Measurements from ENCODE around the gene LPAR2. TPM values are rescaled to one million over a fixed set of nuclear protein-coding genes. Genes with fewer than 3 reads are reported as not detected.

Gene LPAR2
- total and polyA plus RNA-seq, 2 donors (not counting 1 experiment from before 2014, with no cell fraction given): 0.81 to 1.5 TPM

DNA sequence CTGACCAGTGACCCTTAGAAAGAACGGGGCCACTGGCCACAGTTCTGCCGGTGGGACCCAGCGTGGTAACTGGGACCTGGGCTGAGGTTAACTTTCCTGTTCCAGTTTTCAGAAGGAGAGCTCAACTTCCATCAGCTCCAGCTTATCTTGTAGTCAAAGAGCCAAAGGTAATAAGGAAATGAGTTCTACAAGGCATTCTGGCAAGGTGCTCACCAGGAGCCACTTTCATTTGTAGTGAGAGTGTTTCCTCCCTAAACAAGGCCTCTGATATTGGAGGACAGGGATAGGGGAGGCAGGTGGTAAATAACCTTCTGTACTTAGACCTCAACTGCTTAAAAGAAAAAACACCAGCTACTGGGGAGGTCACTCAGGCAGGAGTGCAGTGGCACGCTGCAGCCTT lies 47.6 kb downstream of the LPAR2 start:
- Histone ChIP-seq H3K4me2 (ENCODE audit: extremely low read depth, insufficient read depth, low read length) (no peak overlapping the region), H3K36me3 (ENCODE audit: control insufficient read depth, insufficient read depth, low read length) (no peaks in the 10 kb centered on the region), H3K27ac (ENCODE audit: insufficient read depth, low read length) (no peak overlapping the region), H3K4me3 (replicated peaks in 1 of 4; ENCODE audit: control extremely low read depth in 1 of 4, insufficient read depth in 1 of 4, low read depth in 3 of 4, low read length in 4 of 4) (no peak overlapping the region), H3K4me1 (ENCODE audit: control insufficient read depth, extremely low read depth, insufficient read depth, low read length) (no peaks in the 10 kb centered on the region), H4K20me1 (ENCODE audit: control insufficient read depth, extremely low read depth, insufficient read depth, low read length) (no peaks in the 10 kb centered on the region), H2AFZ (ENCODE audit: low read length) (no peak overlapping the region), H3K9ac (ENCODE audit: insufficient read depth, low read length) (no peak overlapping the region), H3K27me3 (ENCODE audit: control insufficient read depth, insufficient read depth, low read length) (no peaks in the 10 kb centered on the region), H3K79me2 (ENCODE audit: control insufficient read depth, insufficient read depth, low read length) (no peaks in the 10 kb centered on the region), H3K9me3 (ENCODE audit: control insufficient read depth, insufficient read depth, low read depth, low read length) (no peaks in the 10 kb centered on the region)
- DNase-seq (ENCODE audit: low read depth in 2 of 2): no peak
- TF ChIP-seq, protein P1, sequence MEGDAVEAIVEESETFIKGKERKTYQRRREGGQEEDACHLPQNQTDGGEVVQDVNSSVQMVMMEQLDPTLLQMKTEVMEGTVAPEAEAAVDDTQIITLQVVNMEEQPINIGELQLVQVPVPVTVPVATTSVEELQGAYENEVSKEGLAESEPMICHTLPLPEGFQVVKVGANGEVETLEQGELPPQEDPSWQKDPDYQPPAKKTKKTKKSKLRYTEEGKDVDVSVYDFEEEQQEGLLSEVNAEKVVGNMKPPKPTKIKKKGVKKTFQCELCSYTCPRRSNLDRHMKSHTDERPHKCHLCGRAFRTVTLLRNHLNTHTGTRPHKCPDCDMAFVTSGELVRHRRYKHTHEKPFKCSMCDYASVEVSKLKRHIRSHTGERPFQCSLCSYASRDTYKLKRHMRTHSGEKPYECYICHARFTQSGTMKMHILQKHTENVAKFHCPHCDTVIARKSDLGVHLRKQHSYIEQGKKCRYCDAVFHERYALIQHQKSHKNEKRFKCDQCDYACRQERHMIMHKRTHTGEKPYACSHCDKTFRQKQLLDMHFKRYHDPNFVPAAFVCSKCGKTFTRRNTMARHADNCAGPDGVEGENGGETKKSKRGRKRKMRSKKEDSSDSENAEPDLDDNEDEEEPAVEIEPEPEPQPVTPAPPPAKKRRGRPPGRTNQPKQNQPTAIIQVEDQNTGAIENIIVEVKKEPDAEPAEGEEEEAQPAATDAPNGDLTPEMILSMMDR (conservative IDR thresholded peaks at IDR 0.05 in 1 of 2, IDR thresholded peaks at IDR 0.05 in 1 of 2; ENCODE audit: low read depth in 1 of 2, low read length in 2 of 2): no peak
- TF ChIP-seq EZH2 (IDR thresholded peaks at IDR 0.05; ENCODE audit: low read length, missing control alignments): no peak

DNA sequence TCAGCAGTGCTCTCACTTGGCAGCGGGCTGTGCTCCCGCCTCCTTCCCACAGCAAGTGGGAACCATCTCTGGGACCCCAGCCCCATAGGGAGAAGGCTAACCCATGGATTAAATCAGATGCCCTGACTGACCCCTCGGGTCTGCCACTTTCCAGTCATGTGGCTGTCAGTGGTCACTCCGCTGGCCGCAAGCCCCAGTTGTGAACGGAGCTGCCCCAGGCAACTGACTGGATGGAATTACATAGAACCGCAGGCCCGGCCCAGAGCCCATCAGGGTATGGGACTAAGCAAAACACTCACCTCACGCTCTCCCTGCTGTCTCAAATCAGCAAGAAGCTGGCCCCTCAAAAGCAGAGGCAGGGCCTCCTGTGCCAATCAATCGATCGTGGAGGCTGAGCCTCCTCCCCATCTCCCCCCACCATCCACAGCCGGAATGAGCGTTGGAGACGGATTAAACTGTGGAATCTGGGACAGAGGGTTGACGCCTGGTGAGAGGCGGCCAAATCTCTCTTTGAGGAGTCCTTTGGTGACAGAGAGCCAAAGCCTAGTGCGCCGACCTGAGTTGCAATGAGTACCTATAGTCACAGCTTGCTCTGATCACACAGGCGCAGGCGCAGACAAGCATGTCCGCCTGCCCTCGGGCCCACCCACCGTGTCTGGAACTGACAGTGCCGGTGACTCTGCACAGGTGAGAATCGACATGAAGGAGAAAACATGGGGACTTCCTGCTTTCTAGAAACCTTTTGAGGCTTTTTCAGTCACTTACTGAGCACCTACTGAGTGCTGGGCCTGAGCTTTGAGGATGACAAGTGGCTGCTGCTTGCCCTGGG lies 48.3 kb downstream of the LPAR2 start:
- Histone ChIP-seq H2AFZ (ENCODE audit: low read length) (no peak overlapping the region), H3K79me2 (ENCODE audit: control insufficient read depth, insufficient read depth, low read length) (no peaks in the 10 kb centered on the region), H3K4me1 (ENCODE audit: control insufficient read depth, extremely low read depth, insufficient read depth, low read length) (no peaks in the 10 kb centered on the region), H3K27me3 (ENCODE audit: control insufficient read depth, insufficient read depth, low read length) (no peaks in the 10 kb centered on the region), H3K4me3 (replicated peaks in 1 of 4; ENCODE audit: control extremely low read depth in 1 of 4, insufficient read depth in 1 of 4, low read depth in 3 of 4, low read length in 4 of 4) (no peak overlapping the region), H4K20me1 (ENCODE audit: control insufficient read depth, extremely low read depth, insufficient read depth, low read length) (no peaks in the 10 kb centered on the region), H3K9ac (ENCODE audit: insufficient read depth, low read length) (no peak overlapping the region), H3K9me3 (ENCODE audit: control insufficient read depth, insufficient read depth, low read depth, low read length) (no peaks in the 10 kb centered on the region), H3K27ac (ENCODE audit: insufficient read depth, low read length) (no peak overlapping the region), H3K4me2 (ENCODE audit: extremely low read depth, insufficient read depth, low read length) (no peak overlapping the region), H3K36me3 (ENCODE audit: control insufficient read depth, insufficient read depth, low read length) (no peaks in the 10 kb centered on the region)
- no peak for TF ChIP-seq EZH2 (IDR thresholded peaks at IDR 0.05; ENCODE audit: low read length, missing control alignments)
- TF ChIP-seq, protein P1 (conservative IDR thresholded peaks at IDR 0.05 in 1 of 2, IDR thresholded peaks at IDR 0.05 in 1 of 2; ENCODE audit: low read depth in 1 of 2, low read length in 2 of 2): no peak
- DNase-seq (ENCODE audit: low read depth in 2 of 2): no peak

DNA sequence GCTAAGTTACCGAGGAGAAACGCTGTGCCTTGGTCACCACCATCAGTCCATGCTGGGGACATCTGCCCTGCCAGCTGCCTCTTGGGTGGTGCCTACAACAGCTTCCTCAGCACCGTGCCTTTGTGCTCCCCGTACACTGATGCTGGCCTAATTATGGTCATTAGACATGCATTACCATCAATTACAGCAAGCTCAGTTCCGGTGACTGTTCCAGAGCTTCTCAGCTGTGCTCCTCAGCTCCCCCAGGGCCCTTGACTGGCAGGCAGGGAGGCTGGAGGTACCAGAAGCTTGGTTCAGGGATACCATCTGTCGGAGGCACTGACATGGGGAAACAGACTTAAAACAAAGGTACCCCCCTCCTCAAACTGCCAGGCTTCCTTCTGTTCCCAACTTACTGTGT lies 49.8 kb downstream of the LPAR2 start:
- H4K20me1 ChIP-seq (ENCODE audit: control insufficient read depth, extremely low read depth, insufficient read depth, low read length): no peaks in the 10 kb centered on the region
- H3K27me3 ChIP-seq (ENCODE audit: control insufficient read depth, insufficient read depth, low read length): no peaks in the 10 kb centered on the region
- no peak overlapping the region for H2AFZ ChIP-seq (ENCODE audit: low read length)
- TF ChIP-seq EZH2 (IDR thresholded peaks at IDR 0.05; ENCODE audit: low read length, missing control alignments): no peak
- TF ChIP-seq, protein P1 (conservative IDR thresholded peaks at IDR 0.05 in 1 of 2, IDR thresholded peaks at IDR 0.05 in 1 of 2; ENCODE audit: low read depth in 1 of 2, low read length in 2 of 2): no peak
- no peaks in the 10 kb centered on the region for H3K36me3 ChIP-seq (ENCODE audit: control insufficient read depth, insufficient read depth, low read length)
- no peak overlapping the region for H3K9ac ChIP-seq (ENCODE audit: insufficient read depth, low read length)
- H3K4me2 ChIP-seq (ENCODE audit: extremely low read depth, insufficient read depth, low read length): no peak overlapping the region
- no peak for DNase-seq (ENCODE audit: low read depth in 2 of 2)
- no peaks in the 10 kb centered on the region for H3K4me1 ChIP-seq (ENCODE audit: control insufficient read depth, extremely low read depth, insufficient read depth, low read length)
- H3K27ac ChIP-seq (ENCODE audit: insufficient read depth, low read length): no peak overlapping the region
- no peaks in the 10 kb centered on the region for H3K79me2 ChIP-seq (ENCODE audit: control insufficient read depth, insufficient read depth, low read length)
- no peak overlapping the region for H3K4me3 ChIP-seq (replicated peaks in 1 of 4; ENCODE audit: control extremely low read depth in 1 of 4, insufficient read depth in 1 of 4, low read depth in 3 of 4, low read length in 4 of 4)
- no peaks in the 10 kb centered on the region for H3K9me3 ChIP-seq (ENCODE audit: control insufficient read depth, insufficient read depth, low read depth, low read length)
